Chondrocyte (in vitro differentiated cells): ENCODE data around the gene ZBTB46. TPM values are rescaled to one million over a fixed set of nuclear protein-coding genes. Genes with fewer than 3 reads are reported as not detected.

Experiments
- DNase-seq: peaks from one replicate; pipeline ENCODE4 v3.0.0; 2021; ENCODE audit warnings: mixed read lengths, low spot score
- H3K27ac Mint-ChIP-seq: one replicate; pipeline ENCODE4 v1.8.0; 2021; ENCODE audit warnings: mild to moderate bottlenecking, moderate library complexity, mixed read lengths; ENCODE audit not compliant: unreplicated experiment
- H3K27me3 Mint-ChIP-seq: 2 replicates; pipeline ENCODE4 v1.8.0; 2021; ENCODE audit warnings: low read depth, mixed read lengths
- H3K36me3 Mint-ChIP-seq: 2 replicates; pipeline ENCODE4 v1.8.0; 2021; ENCODE audit warnings: low read depth, mixed read lengths
- H3K4me1 Mint-ChIP-seq: 2 replicates; pipeline ENCODE4 v1.8.0; 2021; ENCODE audit warnings: low read depth, mild to moderate bottlenecking, mixed read lengths
- H3K4me3 Mint-ChIP-seq: one replicate; pipeline ENCODE4 v1.8.0; 2021; ENCODE audit warnings: mild to moderate bottlenecking, moderate library complexity, mixed read lengths; ENCODE audit not compliant: unreplicated experiment
- H3K9me3 Mint-ChIP-seq: 2 replicates; pipeline ENCODE4 v1.8.0; 2021; ENCODE audit warnings: low read depth, mixed read lengths
- CTCF ChIP-seq: fragments of 200-600 bp; sonication (generic); IDR thresholded peaks from 2 replicates; pipeline ENCODE4 v1.5.0; 2021; ENCODE audit warnings: antibody characterized with exemption, mild to moderate bottlenecking, moderate library complexity
- total RNA-seq: library from RNA; stranded (reverse); gene quantifications from 3 replicates; pipeline ENCODE4 v1.2.1, GENCODE V29; 2021

The ZBTB46 gene
- total RNA-seq, 1 donor from 2014 or later, result 6.0 TPM

- Mint-ChIP-seq H3K4me3 (no peak overlapping the region), H3K36me3 (no peaks in the 10 kb centered on the region), H3K4me1 (no peaks in the 10 kb centered on the region), H3K27ac (no peak overlapping the region), H3K9me3 (no peaks in the 10 kb centered on the region), H3K27me3 (no peaks in the 10 kb centered on the region)
- no peak for TF ChIP-seq CTCF
- peak; percentile 85 for DNase-seq
These were observed 82.2 kb downstream of the ZBTB46 start for GRCh38 chr20:63748934-63749270.

GRCh38 chr20:63748070-63748933 lies 82.8 kb downstream of the ZBTB46 start:
- no peaks in the 10 kb centered on the region for H3K4me1 Mint-ChIP-seq
- no peak for TF ChIP-seq CTCF
- H3K9me3 Mint-ChIP-seq, result no peaks in the 10 kb centered on the region
- no peak for DNase-seq
- no peak overlapping the region for H3K4me3 Mint-ChIP-seq
- H3K36me3 Mint-ChIP-seq, result peaks cover 3% of the 10 kb centered on the region
- no peak overlapping the region for H3K27ac Mint-ChIP-seq
- no peaks in the 10 kb centered on the region for H3K27me3 Mint-ChIP-seq

- TF ChIP-seq CTCF, result no peak
- H3K27me3 Mint-ChIP-seq, result no peaks in the 10 kb centered on the region
- no peaks in the 10 kb centered on the region for H3K9me3 Mint-ChIP-seq
- H3K27ac Mint-ChIP-seq, result no peak overlapping the region
- peaks cover 3% of the 10 kb centered on the region for H3K36me3 Mint-ChIP-seq
- no peaks in the 10 kb centered on the region for H3K4me1 Mint-ChIP-seq
- no peak overlapping the region for H3K4me3 Mint-ChIP-seq
- no peak for DNase-seq
These were observed 83.4 kb downstream of the ZBTB46 start for GRCh38 chr20:63747622-63748069.

DNA sequence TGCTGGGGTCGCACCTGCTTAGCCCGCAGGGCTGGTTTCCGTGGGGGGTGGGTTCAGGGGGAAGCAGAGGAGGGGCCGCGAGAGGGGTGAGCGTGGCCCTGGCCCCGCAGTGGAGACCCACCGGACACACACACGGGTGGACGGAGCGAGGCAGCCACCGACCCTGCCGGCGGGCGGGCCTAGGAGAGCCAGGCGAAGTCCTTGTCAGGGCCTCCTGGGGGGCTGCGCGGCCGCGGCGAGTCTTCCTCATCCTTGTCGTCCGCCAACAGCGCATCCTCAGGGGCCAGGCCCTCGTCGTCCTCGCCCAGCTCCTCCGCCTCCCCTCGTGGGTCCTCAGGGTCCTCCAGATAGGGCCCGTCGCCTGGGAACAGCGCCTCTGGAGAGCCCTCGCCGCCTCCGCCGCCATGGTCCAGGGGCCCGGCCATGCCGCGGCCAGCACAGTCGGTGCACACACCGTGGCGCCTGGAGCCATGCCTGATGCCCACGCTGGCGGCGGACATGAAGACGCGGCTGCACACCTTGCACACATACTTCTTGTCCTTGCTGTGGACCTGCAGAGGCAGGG lies 84.2 kb downstream of the ZBTB46 start:
- Mint-ChIP-seq H3K27ac (no peak overlapping the region), H3K27me3 (no peaks in the 10 kb centered on the region), H3K4me3 (no peak overlapping the region), H3K4me1 (no peaks in the 10 kb centered on the region), H3K9me3 (no peaks in the 10 kb centered on the region), H3K36me3 (peaks cover 3% of the 10 kb centered on the region)
- no peak for DNase-seq
- no peak for TF ChIP-seq CTCF

DNA sequence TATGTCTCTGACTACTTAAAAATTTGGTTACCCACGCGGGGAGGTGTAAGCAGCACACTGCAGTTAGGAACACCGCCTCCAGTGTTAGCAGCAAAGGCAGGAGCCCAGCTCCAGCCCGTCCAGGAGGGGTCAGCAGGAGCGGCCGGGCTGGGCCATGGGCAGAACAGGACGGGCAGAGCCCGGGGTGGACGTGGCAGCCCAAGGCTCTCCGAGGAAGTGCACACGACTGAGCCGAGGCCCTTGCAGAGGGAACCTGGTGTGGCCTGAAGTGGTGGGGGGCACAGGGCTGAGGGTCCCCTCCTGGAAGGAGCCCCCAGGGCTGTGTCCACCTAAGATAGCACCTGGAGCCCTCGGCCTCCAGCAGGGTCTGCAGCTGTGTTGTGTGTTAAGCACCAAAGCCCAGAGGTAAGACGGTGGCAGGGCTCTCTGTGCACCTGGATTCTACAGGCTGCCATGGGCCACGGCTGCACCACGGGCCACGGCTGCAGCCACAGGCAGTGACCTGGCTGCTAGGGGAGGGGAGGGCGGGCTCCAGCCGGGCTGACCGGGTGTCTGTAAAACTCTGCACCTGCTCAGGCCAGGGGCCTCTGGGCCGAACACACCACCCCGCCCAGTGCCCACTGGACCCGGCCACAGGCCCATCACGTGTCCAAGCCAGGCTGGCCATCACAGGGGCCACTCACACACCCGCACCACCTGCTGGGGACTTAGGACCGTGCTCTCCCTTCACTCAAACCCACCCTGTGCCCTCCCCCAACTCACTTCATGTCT lies 84.9 kb downstream of the ZBTB46 start:
- H3K27ac Mint-ChIP-seq, result no peak overlapping the region
- H3K36me3 Mint-ChIP-seq, result peaks cover 3% of the 10 kb centered on the region
- TF ChIP-seq CTCF, result no peak
- H3K4me3 Mint-ChIP-seq, result no peak overlapping the region
- H3K27me3 Mint-ChIP-seq, result no peaks in the 10 kb centered on the region
- DNase-seq, result no peak
- no peaks in the 10 kb centered on the region for H3K9me3 Mint-ChIP-seq
- H3K4me1 Mint-ChIP-seq, result no peaks in the 10 kb centered on the region
